Immature natural killer cell (primary cell): ENCODE results near the gene LIMS1. TPM values are rescaled to one million over a fixed set of nuclear protein-coding genes. Genes with fewer than 3 reads are reported as not detected.
"Not testable (repeated sequence)": the region's sequence is repeated elsewhere in the genome, so short reads cannot be mapped to it uniquely, and the experiment has no call there.

Experiments used
- DNase-seq, 3 donors: peaks; one replicate each; pipeline ENCODE4 v3.0.0; 2022; ENCODE audit warnings: mixed read lengths in 1 of 3
- H3K27ac Mint-ChIP-seq, 6 donors: one replicate each; pipeline ENCODE4 v1.8.0; 2020; ENCODE audit warnings: mixed read lengths in 6 of 6, mild to moderate bottlenecking in 5 of 6, inconsistent platforms in 4 of 6, moderate library complexity in 3 of 6
- H3K27me3 Mint-ChIP-seq, 3 donors: one replicate each; pipeline ENCODE4 v1.8.0; 2020 to 2021; ENCODE audit warnings: low read depth in 3 of 3, mild to moderate bottlenecking in 3 of 3, mixed read lengths in 3 of 3, moderate library complexity in 3 of 3, inconsistent platforms in 1 of 3
- H3K36me3 Mint-ChIP-seq, 3 donors: one replicate each; pipeline ENCODE4 v1.8.0; 2020; ENCODE audit warnings: mixed read lengths in 3 of 3, inconsistent platforms in 2 of 3, mild to moderate bottlenecking in 2 of 3
- H3K4me1 Mint-ChIP-seq, 2 donors: one replicate each; pipeline ENCODE4 v1.8.0; 2020; ENCODE audit warnings: inconsistent platforms in 2 of 2, mild to moderate bottlenecking in 2 of 2, mixed read lengths in 2 of 2, moderate library complexity in 1 of 2
- H3K4me3 Mint-ChIP-seq, 5 donors: one replicate each; pipeline ENCODE4 v1.8.0; 2020; ENCODE audit warnings: mild to moderate bottlenecking in 5 of 5, mixed read lengths in 5 of 5, inconsistent platforms in 3 of 5, moderate library complexity in 3 of 5
- H3K9me3 Mint-ChIP-seq, 6 donors: one replicate each; pipeline ENCODE4 v1.8.0; 2020; ENCODE audit warnings: mild to moderate bottlenecking in 6 of 6, mixed read lengths in 6 of 6, inconsistent platforms in 4 of 6, moderate library complexity in 3 of 6
- polyA plus RNA-seq, 3 donors: library from polyadenylated mRNA; unstranded; fragments of 300-500 nt; fragmentation: Illumina TruSeq; gene quantifications; one replicate each; pipeline ENCODE4 v1.2.3, GENCODE V29; 2021

LIMS1 gene
- polyA plus RNA-seq, 3 donors from 2014 or later = 31.3 to 64.7 (median 60.6) TPM

DNA sequence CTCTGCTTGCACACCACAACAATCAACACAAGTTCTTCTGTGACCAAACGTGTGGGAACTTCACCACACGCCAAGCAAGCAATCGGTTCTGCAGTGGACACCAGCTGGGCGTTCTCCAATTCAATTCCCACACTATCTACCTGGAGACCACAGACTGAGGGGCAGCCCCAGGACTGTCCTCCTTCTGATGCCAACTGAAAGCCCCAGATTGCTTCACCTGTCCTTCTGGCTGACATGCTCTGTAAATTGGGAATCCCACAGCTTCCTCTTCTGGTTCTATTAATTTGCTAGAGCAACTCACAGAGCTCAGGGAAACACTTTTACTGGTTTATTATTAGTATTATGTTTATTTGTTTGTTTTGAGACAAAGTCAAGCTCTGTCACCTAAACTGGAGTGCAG, 131.7 kb downstream of the LIMS1 start:
- not testable (repeated sequence) for H3K4me3 Mint-ChIP-seq, H3K4me1 Mint-ChIP-seq, H3K27ac Mint-ChIP-seq, DNase-seq, H3K27me3 Mint-ChIP-seq, H3K36me3 Mint-ChIP-seq, H3K9me3 Mint-ChIP-seq

DNA sequence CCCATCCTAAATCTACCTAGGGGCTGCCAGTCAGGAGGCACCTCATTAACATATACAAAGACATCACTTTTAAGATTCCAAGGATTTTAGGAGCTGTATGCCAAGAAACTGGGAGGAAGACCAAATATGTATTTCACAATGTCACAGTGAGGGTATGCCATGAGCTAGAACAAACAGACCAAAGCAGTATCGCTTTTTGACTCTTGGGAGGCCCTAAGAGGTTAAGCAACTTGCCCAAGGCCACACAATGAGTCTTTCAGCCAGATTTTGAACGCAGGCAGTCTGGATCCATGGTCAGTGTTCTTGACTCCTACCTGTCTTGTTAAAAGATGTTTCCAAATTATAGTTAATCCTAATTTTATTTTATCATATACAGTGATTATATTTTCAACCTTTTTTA, 132.9 kb downstream of the LIMS1 start:
- H3K36me3 Mint-ChIP-seq, H3K27me3 Mint-ChIP-seq, H3K4me1 Mint-ChIP-seq, DNase-seq, H3K4me3 Mint-ChIP-seq, H3K9me3 Mint-ChIP-seq, H3K27ac Mint-ChIP-seq: not testable (repeated sequence)

DNA sequence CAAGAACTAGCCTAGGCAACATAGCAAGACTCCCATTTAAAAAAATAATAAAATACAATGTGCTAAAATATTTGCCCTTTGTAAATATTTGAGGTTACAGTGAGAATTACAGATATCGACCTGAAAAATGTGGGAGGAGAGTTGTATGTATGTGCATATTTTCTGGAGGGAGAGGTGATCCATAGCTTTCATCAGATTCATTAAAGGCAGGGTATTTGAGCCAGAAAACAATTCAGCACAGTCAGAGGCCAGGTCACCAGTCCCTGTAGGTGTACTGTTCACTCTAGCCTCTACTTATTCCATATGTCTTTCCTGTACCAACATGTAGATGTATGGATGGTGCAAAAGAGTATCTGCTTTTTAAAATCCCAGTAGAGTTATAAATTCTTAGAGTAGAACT, 136.0 kb downstream of the LIMS1 start:
- H3K27me3 Mint-ChIP-seq, H3K4me3 Mint-ChIP-seq, H3K36me3 Mint-ChIP-seq, H3K9me3 Mint-ChIP-seq, DNase-seq, H3K27ac Mint-ChIP-seq, H3K4me1 Mint-ChIP-seq: not testable (repeated sequence)

DNA sequence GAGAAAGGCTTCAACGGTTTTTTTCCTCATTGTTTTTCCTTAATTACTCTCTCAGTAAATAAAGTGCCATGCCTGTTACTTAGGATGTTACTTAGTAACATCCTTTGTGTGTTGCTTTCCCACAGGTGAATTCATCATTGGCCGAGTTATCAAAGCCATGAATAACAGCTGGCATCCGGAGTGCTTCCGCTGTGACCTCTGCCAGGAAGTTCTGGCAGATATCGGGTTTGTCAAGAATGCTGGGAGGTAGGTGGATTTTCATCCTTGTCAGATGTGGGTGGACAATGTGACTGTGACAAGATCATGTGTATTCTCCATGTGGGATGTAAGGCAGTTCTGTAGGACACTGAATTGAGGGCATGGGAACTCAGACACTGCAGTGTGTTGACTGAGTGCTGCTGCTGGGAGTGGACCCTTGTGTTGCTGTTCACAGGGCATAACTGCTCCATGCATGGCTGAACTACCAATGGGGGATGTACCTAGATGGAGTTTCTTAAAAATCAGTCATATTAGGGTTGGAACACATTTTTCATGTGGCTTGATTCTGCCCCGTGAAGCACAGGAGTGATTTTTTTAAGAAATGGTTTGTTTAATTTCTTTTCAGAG, 138.0 kb downstream of the LIMS1 start:
- not testable (repeated sequence) for H3K4me1 Mint-ChIP-seq, DNase-seq, H3K9me3 Mint-ChIP-seq, H3K27ac Mint-ChIP-seq, H3K36me3 Mint-ChIP-seq, H3K27me3 Mint-ChIP-seq, H3K4me3 Mint-ChIP-seq

DNA sequence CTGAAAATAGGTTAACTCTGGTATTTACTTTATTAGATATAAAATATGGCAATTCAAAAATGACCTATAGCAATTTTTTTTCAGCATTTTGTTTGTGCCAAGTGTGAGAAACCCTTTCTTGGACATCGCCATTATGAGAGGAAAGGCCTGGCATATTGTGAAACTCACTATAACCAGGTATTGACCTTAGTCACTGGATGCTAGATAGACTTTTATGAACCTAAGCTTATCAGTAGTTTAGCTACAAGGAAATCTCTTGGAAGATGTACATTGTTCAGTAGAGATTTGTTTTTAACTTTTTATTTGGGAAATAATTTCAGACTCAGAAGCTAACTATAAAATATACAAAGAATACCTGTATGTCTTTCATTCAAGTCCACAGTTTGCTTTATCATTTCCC, 142.3 kb downstream of the LIMS1 start:
- H3K9me3 Mint-ChIP-seq, H3K27ac Mint-ChIP-seq, H3K4me3 Mint-ChIP-seq, H3K27me3 Mint-ChIP-seq, DNase-seq, H3K4me1 Mint-ChIP-seq: not testable (repeated sequence)
- H3K36me3 Mint-ChIP-seq = peaks cover 0 to 12% (median 5%) of the 10 kb centered on the region in 3 donors

DNA sequence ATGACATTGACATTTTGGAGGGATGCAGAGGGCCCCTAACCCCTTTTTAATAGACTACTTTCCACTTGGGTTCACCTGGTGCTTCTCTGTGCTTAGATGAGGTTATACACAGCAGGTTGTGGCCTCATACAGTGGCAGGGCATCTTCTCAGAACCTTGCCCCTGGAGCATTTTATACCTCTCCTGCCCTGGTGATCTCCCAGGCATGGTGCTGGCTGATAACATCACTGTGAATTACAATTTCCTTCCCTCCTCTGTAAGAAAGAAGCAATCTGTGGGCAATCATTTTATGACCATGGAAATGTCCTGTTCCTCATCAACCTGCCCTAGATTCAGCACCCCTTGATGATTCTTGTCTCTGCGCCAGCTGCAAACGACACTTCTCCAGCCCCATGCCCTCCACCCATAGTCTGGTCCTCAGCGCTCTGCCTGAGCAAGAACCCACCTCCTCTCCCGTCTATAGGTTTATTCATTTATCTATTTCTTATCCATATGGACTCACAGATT, 143.0 kb downstream of the LIMS1 start:
- not testable (repeated sequence) for H3K9me3 Mint-ChIP-seq, H3K27me3 Mint-ChIP-seq, H3K4me3 Mint-ChIP-seq, H3K4me1 Mint-ChIP-seq, DNase-seq
- Mint-ChIP-seq H3K27ac (peak overlapping the region in 1 of 6 donors; percentile 58), H3K36me3 (peaks cover 0 to 12% (median 5%) of the 10 kb centered on the region in 3 donors)

DNA sequence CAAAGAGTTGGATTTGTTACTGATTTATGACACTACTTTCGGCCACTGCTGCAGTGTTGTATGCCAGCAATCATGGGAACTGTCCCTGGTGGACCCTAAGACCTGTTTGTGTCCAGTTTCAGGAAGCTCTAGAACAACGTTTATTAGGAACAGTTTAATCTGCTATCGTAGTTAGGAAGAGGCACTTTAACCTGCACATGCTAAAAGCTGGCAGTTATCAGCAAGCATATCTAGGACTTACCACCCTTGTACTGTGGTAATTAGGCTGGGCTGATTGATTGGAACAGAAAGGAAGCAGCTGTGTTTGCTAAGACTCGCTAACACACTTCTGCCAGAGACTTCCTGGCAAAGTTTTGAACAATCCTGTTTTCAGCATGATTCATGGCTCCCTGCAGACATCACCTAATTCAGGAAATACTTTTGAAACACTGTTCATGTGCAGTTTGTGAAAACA, 144.0 kb downstream of the LIMS1 start:
- H3K4me3 Mint-ChIP-seq, H3K9me3 Mint-ChIP-seq, H3K4me1 Mint-ChIP-seq, H3K27me3 Mint-ChIP-seq, DNase-seq, H3K27ac Mint-ChIP-seq: not testable (repeated sequence)
- H3K36me3 Mint-ChIP-seq = peaks cover 0 to 12% (median 5%) of the 10 kb centered on the region in 3 donors

DNA sequence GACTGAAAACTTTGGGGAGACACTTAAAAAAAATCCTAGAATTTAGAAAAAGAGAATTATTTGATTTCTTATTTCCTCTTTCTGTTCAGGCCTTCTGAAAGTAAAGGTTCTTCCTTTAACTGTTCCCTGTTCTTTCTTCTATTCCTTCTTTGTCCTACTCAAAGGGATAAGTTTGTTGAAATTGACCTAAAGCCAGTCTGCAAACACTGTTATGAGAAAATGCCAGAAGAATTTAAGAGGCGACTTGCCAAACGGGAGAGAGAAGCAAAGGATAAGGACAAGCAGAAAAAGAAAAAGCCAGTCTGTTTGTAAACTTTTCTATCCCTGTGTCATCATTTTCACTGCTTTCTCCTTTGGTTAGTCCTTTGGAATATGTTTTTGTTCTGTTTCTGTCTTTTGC, 146.5 kb downstream of the LIMS1 start:
- not testable (repeated sequence) for H3K27me3 Mint-ChIP-seq, DNase-seq, H3K4me1 Mint-ChIP-seq, H3K27ac Mint-ChIP-seq, H3K9me3 Mint-ChIP-seq, H3K4me3 Mint-ChIP-seq
- peaks cover 3 to 16% (median 11%) of the 10 kb centered on the region in 3 donors for H3K36me3 Mint-ChIP-seq

DNA sequence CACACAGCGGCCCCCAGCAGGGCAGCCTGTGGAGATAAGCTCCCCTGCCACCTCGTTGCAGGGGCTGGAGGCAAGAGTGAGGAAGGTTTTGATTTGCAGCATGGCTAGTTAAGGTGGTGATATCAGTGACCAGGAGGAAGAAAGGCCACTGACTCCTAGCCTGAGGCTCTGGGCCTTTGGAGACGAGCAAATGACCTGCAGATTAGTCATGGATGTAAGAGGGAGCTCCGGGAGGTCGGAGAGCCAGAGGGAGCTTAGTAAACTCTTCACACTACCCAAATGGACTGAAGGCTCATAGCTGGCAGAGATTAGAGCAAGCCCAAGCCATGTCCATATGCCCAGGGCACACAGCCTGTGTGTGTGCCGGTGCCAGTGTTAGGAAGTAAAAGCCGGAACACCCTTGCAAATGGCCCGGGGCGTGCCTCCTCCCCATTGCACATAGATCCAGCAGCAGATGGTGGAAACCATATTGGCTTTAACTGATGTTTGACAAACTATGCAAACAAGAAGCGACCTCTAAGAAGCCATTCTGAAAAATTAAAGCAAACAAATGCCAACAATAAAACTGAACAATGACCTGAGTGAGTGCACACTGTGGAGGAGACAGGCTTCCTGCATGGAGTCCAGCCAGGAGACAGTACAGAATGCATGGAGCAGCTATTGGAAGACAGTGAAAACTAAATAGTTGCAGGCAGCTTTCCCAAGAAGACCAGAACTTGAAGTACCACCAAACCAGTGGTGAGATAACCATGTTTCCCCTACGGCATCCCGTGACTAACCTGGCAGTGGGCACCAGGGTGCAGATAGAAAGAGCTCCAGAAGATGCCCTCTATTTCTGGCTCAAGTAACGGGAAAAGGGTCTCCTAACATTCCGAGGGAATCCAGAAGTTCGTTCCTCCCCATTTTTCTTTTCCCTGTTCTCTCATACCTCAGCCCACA, 154.8 kb downstream of the LIMS1 start:
- not testable (repeated sequence) for H3K9me3 Mint-ChIP-seq, H3K4me3 Mint-ChIP-seq, H3K27ac Mint-ChIP-seq, DNase-seq, H3K27me3 Mint-ChIP-seq, H3K4me1 Mint-ChIP-seq, H3K36me3 Mint-ChIP-seq

DNA sequence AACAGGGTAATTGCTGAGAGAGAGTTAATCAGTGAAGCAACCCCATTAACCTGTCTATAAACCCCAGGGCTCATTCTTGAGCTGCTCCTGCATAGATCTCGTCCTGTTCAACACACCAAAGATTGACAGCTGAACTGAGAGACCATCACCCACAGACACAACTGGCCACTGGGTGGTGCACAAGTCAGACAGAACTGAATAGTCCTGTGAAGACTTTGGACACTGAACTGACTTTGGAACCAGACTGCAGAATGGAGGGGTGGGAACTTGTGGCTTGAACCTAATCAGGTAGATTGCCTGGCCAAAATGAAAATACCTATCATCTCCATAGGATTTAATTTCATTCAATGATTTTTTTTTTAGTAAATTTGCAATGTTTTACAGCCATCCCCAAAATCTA, 155.7 kb downstream of the LIMS1 start:
- H3K27me3 Mint-ChIP-seq, H3K9me3 Mint-ChIP-seq, DNase-seq, H3K36me3 Mint-ChIP-seq, H3K4me3 Mint-ChIP-seq, H3K27ac Mint-ChIP-seq, H3K4me1 Mint-ChIP-seq: not testable (repeated sequence)

DNA sequence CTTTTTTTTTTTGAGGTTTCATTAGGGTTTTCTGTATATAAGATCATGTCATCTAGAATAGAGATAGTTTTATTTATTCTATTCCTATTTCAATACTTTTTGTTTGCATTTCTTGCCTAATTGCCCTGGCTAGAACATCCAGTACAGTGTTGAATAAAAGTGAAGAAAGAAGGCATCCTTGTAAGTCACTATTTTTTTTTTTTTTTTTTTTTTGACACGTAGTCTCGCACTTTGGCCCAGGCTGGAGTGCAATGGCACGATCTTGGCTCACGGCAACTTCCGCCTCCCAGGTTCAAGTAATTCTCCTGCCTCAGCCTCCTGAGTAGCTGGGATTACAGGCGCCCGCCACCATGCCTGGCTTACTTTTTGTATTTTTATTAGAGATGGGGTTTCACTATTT, 157.2 kb downstream of the LIMS1 start:
- Mint-ChIP-seq H3K27ac (no peak overlapping the region), H3K27me3 (peaks cover 0 to 1% (median 0%) of the 10 kb centered on the region in 3 donors), H3K36me3 (peaks cover 0 to 6% (median 0%) of the 10 kb centered on the region in 3 donors)

DNA sequence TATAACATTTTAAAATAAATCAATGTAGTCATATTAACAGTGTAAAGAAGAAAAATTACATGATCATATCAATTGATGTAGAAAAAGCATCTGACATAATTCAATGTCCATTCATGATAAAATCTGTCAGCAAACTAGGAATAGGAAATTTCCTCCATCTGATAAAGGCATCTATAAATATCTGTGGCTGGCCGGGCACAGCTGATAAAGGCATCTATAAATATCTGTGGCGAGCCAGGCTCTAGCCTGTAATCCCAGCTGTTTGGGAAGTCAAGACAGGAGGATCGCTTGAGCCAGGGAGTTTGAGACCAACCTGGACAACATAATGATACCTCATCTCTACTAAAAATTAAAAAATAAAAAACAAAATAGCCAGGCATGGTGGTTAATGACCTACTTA, 166.9 kb downstream of the LIMS1 start:
- peaks cover 0 to 3% (median 0%) of the 10 kb centered on the region in 3 donors for H3K36me3 Mint-ChIP-seq
- peaks cover 0 to 2% (median 1%) of the 10 kb centered on the region in 3 donors for H3K27me3 Mint-ChIP-seq
- H3K4me1 Mint-ChIP-seq = no peaks in the 10 kb centered on the region
- H3K9me3 Mint-ChIP-seq = peaks cover 0 to 1% (median 0%) of the 10 kb centered on the region in 6 donors
- no peak for DNase-seq
- no peak overlapping the region for H3K27ac Mint-ChIP-seq
- H3K4me3 Mint-ChIP-seq = no peak overlapping the region

More for the DNA sequence above, 157.2 kb downstream of the LIMS1 start:
- no peaks in the 10 kb centered on the region for H3K9me3 Mint-ChIP-seq
- no peak for DNase-seq
- H3K4me1 Mint-ChIP-seq = no peaks in the 10 kb centered on the region
- H3K4me3 Mint-ChIP-seq = no peak overlapping the region

DNA sequence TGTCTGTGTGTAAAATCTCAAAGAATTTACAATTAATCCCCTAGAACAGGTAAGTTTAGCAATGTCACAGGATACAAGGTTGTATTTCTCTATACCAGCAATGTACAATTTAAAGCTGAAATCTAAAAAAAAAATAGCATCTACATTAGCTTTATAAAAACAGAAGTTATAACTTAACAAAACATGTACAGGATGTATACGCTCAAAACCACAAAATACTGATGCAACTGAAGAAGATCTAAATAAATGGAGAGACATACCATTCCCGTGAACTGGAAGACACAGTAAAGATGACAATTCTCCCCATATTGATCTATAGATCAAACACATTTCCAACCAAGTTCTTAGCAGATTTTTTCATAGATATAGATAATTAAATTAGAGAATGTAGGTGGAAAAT, 167.5 kb downstream of the LIMS1 start:
- Mint-ChIP-seq H3K36me3 (no peaks in the 10 kb centered on the region), H3K4me1 (no peaks in the 10 kb centered on the region), H3K4me3 (no peak overlapping the region), H3K27me3 (peaks cover 0 to 2% (median 1%) of the 10 kb centered on the region in 3 donors), H3K27ac (no peak overlapping the region), H3K9me3 (peaks cover 0 to 5% (median 0%) of the 10 kb centered on the region in 6 donors)
- DNase-seq = no peak

DNA sequence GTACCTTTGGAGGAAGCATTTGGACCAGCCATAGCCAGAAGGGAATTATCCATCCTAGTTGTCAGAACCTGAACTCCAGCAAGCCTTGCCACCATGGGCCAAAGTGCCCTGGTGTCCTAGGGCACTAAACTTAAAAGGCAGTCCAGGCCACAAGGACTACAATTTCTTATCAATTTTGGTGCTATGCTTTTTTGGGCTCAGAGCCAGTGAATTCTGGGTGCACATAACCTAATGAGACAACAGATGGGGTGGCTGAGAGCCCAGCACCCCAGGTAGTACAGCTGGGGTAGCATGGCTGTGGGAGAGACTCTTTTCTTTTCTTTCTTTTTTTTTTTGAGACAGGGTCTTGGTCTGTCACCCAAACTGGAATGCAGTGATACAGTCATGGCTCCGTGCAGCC, 170.6 kb downstream of the LIMS1 start:
- DNase-seq = no peak
- H3K27ac Mint-ChIP-seq = no peak overlapping the region
- peaks cover 3 to 6% (median 4%) of the 10 kb centered on the region in 3 donors for H3K36me3 Mint-ChIP-seq
- no peaks in the 10 kb centered on the region for H3K4me1 Mint-ChIP-seq
- peaks cover 0 to 12% (median 11%) of the 10 kb centered on the region in 6 donors for H3K9me3 Mint-ChIP-seq
- no peak overlapping the region for H3K4me3 Mint-ChIP-seq
- peaks cover 4 to 9% (median 5%) of the 10 kb centered on the region in 3 donors for H3K27me3 Mint-ChIP-seq
